Spleen (tissue), 7 donors: ENCODE data around the gene ADGRG4.

Source experiments
- CTCF ChIP-seq, 11 experiments: fragments of 200-600 bp in 7 of 11; fragments of 450-650 bp in 4 of 11; sonication (generic) in 4 of 11; IDR thresholded peaks in 8 of 11; conservative IDR thresholded peaks in 3 of 11; 1 replicate in 7 of 11; 2 replicates in 4 of 11; pipeline versions ENCODE4 v1.4.0 to v1.8.0; 2016 to 2021; ENCODE audit warnings: antibody characterized with exemption in 11 of 11, inconsistent platforms in 4 of 11, mild to moderate bottlenecking in 1 of 11
- POLR2A ChIP-seq, 3 donors: fragments of 450-650 bp; IDR thresholded peaks; one replicate each; pipeline ENCODE4 v1.5.1; 2017; ENCODE audit warnings: antibody characterized with exemption in 3 of 3, mild to moderate bottlenecking in 1 of 3
- donor health status: DM: no; HTN: no; CAD: no; lungs with moderate emphysema.
- donor health status: DM: no; HTN: no; CAD: no.
- donor health status: DM: no; HTN: no; CAD: no.

GRCh38 chrX:136262812-136263315, 37.9 kb upstream of the ADGRG4 start:
- TF ChIP-seq POLR2A (IDR thresholded peaks at IDR 0.05) (no peak), CTCF (IDR thresholded peaks at IDR 0.05 in 8 of 11, conservative IDR thresholded peaks at IDR 0.05 in 3 of 11) (no peak)
